Activated CD4-positive, alpha-beta T cell treated with anti-CD3 and anti-CD28 coated beads for 1 hour (primary cell): Measurements from ENCODE around the gene LCE2D.

Experiments used
- DNase-seq: peaks from one replicate; pipeline ENCODE4 v3.0.0-alpha.2; 2020

LCE2D gene

GRCh38 chr1:152699746-152700145 lies 36.6 kb downstream of the LCE2D start:
- DNase-seq, result no peak

DNA sequence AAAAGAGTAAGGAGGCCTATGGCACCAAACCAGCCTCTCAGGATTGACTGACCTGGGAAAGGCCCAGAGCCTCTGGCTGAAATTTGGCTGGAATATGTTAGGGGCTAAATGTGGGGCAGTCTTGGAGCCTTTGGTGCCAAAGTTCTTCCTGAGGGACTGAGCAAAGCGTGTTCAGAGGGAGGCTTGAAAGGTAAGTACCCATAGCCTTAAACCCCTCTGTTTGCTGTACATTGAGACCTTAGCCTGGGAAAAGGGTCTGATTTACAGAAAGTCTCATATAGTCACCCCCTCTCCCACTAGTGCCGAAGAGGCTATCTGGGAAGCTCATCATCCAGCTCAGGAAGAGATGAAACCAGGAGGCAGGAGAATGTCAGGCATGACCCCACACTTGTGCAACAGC lies 44.7 kb downstream of the LCE2D start, which contains the start of gene LCE4A:
LCE4A (plus strand) TSS at position 301 of the 400 bp plus-strand sequence. CDS start 916 bp downstream, outside the sequence.
- DNase-seq, result no peak
